CD14-positive monocyte (primary cell): ENCODE measurements around the gene CDKAL1. TPM values are rescaled to one million over a fixed set of nuclear protein-coding genes. Genes with fewer than 3 reads are reported as not detected.

Source experiments
- DNase-seq, 3 donors: peaks; one replicate each; pipeline ENCODE4 v3.0.0-alpha.2; 2011 to 2022
- H2AFZ ChIP-seq: 2 replicates; pipeline ENCODE4 v1.6.0; 2012; ENCODE audit warnings: mild to moderate bottlenecking, low read depth, low read length, inconsistent platforms; ENCODE audit not compliant: insufficient read depth, poor library complexity, severe bottlenecking
- H3K27ac ChIP-seq, 2 donors: 1 replicate in 1 of 2; 2 replicates in 1 of 2; pipeline ENCODE4 v1.5.1; 2012 to 2013; ENCODE audit warnings: low read length in 2 of 2, control low read depth in 1 of 2, inconsistent platforms in 1 of 2, low read depth in 1 of 2, mild to moderate bottlenecking in 1 of 2
- H3K27me3 ChIP-seq, 2 donors: one replicate each; pipeline versions ENCODE4 v1.6.0 to v1.6.1; 2011 to 2013; ENCODE audit warnings: low read length in 2 of 2; ENCODE audit not compliant: control insufficient read depth in 2 of 2, insufficient read depth in 2 of 2
- H3K36me3 ChIP-seq, 2 donors: replicated peaks in 1 of 2; 1 replicate in 1 of 2; 2 replicates in 1 of 2; pipeline versions ENCODE4 v1.5.1 to v1.6.1; 2012 to 2013; ENCODE audit warnings: low read length in 2 of 2, control low read depth in 1 of 2, inconsistent platforms in 1 of 2, mild to moderate bottlenecking in 1 of 2; ENCODE audit not compliant: insufficient read depth in 2 of 2, control insufficient read depth in 1 of 2
- H3K4me1 ChIP-seq, 2 donors: 1 replicate in 1 of 2; 2 replicates in 1 of 2; pipeline versions ENCODE4 v1.5.1 to v1.6.1; 2012 to 2013; ENCODE audit warnings: low read length in 2 of 2, control low read depth in 1 of 2, inconsistent platforms in 1 of 2, mild to moderate bottlenecking in 1 of 2, moderate library complexity in 1 of 2; ENCODE audit not compliant: insufficient read depth in 2 of 2, control insufficient read depth in 1 of 2
- H3K4me2 ChIP-seq: replicated peaks from 2 replicates; pipeline ENCODE3; 2012; ENCODE audit warnings: low read length, moderate library complexity, mild to moderate bottlenecking; ENCODE audit not compliant: poor library complexity, severe bottlenecking; ENCODE audit errors: extremely low read depth
- H3K4me3 ChIP-seq, 3 experiments: fragments of 200-600 bp in 1 of 3; sonication (generic) in 1 of 3; replicated peaks in 1 of 3; 1 replicate in 2 of 3; 2 replicates in 1 of 3; pipeline ENCODE4 v1.5.1; 2011 to 2013; ENCODE audit warnings: low read length in 3 of 3, mild to moderate bottlenecking in 3 of 3, control low read depth in 2 of 3, low read depth in 2 of 3, inconsistent platforms in 1 of 3, moderate library complexity in 1 of 3
- H3K79me2 ChIP-seq: 2 replicates; pipeline ENCODE4 v1.6.0; 2012; ENCODE audit warnings: mild to moderate bottlenecking, control low read depth, inconsistent platforms, low read length, moderate library complexity; ENCODE audit not compliant: insufficient read depth
- H3K9ac ChIP-seq: 2 replicates; pipeline ENCODE4 v1.6.0; 2017; ENCODE audit warnings: low read length, mild to moderate bottlenecking; ENCODE audit not compliant: insufficient read depth, poor library complexity, severe bottlenecking
- H3K9me3 ChIP-seq, 2 donors: replicated peaks in 1 of 2; 1 replicate in 1 of 2; 2 replicates in 1 of 2; pipeline versions ENCODE4 v1.5.1 to v1.6.1; 2012 to 2013; ENCODE audit warnings: low read length in 2 of 2, control low read depth in 1 of 2; ENCODE audit not compliant: control insufficient read depth in 1 of 2, insufficient read depth in 1 of 2
- H4K20me1 ChIP-seq: 2 replicates; pipeline ENCODE4 v1.6.0; 2012; ENCODE audit warnings: mild to moderate bottlenecking, low read length, control low read depth, moderate library complexity; ENCODE audit not compliant: insufficient read depth
- H3K27ac Mint-ChIP-seq, 7 donors: one replicate each; pipeline ENCODE4 v1.8.0; 2020; ENCODE audit warnings: mild to moderate bottlenecking in 7 of 7, mixed read lengths in 7 of 7, moderate library complexity in 6 of 7, inconsistent platforms in 2 of 7
- H3K27me3 Mint-ChIP-seq, 3 donors: one replicate each; pipeline ENCODE4 v1.8.0; 2021 to 2022; ENCODE audit warnings: low read depth in 3 of 3, mild to moderate bottlenecking in 3 of 3, mixed read lengths in 3 of 3, moderate library complexity in 3 of 3, inconsistent platforms in 1 of 3
- H3K36me3 Mint-ChIP-seq, 2 donors: one replicate each; pipeline ENCODE4 v1.8.0; 2020; ENCODE audit warnings: mixed read lengths in 2 of 2, inconsistent platforms in 1 of 2, mild to moderate bottlenecking in 1 of 2
- H3K4me1 Mint-ChIP-seq: one replicate; pipeline ENCODE4 v1.8.0; 2020; ENCODE audit warnings: mild to moderate bottlenecking, mixed read lengths
- H3K4me3 Mint-ChIP-seq, 2 donors: one replicate each; pipeline ENCODE4 v1.8.0; 2020; ENCODE audit warnings: mild to moderate bottlenecking in 2 of 2, mixed read lengths in 2 of 2, moderate library complexity in 1 of 2
- H3K9me3 Mint-ChIP-seq, 7 donors: one replicate each; pipeline ENCODE4 v1.8.0; 2020 to 2022; ENCODE audit warnings: mixed read lengths in 7 of 7, mild to moderate bottlenecking in 6 of 7, moderate library complexity in 6 of 7, inconsistent platforms in 2 of 7
- WGBS: methylation state at CpG from one replicate; pipeline ENCODE4 v1.1.5; 2013; ENCODE audit warnings: missing lambda C conversion rate; ENCODE audit not compliant: insufficient coverage; 5-methylcytosine and 5-hydroxymethylcytosine counted together
- intact Hi-C, 2 donors: fragments of 100-400 bp; cut with micrococcal nuclease; formaldehyde crosslinking; loops; one replicate each; pipeline versions ENCODE4 v1.15.0 to v1.15.1; 2023
- polyA plus RNA-seq, 3 donors: library from polyadenylated mRNA; depleted of rRNA in 1 of 3; unstranded in 2 of 3; stranded (reverse) in 1 of 3; fragments of 300-500 nt in 2 of 3; fragments of >200 nt in 1 of 3; fragmentation: Illumina TruSeq in 2 of 3; gene quantifications; 1 replicate in 2 of 3; 2 replicates in 1 of 3; pipeline ENCODE4 v1.2.3, GENCODE V29; 2012 to 2021
- TF ChIP-seq, protein P1 (sequence below): fragments of 200-600 bp; IDR thresholded peaks from one replicate; pipeline ENCODE4 v1.8.0; 2022; ENCODE audit warnings: antibody characterized with exemption, mild to moderate bottlenecking

Gene CDKAL1
- polyA plus RNA-seq, 3 donors, result 3.2 to 12.4 (median 8.3) TPM

DNA sequence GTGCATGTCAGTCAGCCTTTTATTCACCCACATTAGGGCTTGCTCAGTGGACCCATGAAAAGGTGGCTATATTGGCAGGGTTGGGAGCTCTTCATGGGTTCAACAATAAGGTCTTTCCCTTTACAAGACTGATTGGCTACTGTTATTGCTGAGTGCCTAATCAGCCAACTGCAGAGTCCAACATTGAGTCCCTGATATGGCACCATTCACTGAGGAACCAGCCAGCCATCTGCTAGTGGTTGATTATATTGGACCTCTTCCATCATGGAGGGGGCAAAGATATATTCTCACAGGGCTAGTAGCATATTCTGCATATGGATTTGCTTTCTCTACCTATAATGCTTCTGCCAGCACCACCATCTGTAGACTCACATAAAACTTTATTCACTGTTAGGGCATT is 69.9 kb downstream of the CDKAL1 start:
- Mint-ChIP-seq H3K36me3 (peaks cover 6 to 22% of the 10 kb centered on the region in 2 donors), H3K4me1 (no peaks in the 10 kb centered on the region), H3K4me3 (no peak overlapping the region), H3K27ac (no peak overlapping the region), H3K27me3 (peaks cover 0 to 1% (median 0%) of the 10 kb centered on the region in 3 donors), H3K9me3 (peaks cover 0 to 1% (median 0%) of the 10 kb centered on the region in 7 donors)
- Histone ChIP-seq H2AFZ (no peak overlapping the region), H3K36me3 (peaks cover 0 to 9% of the 10 kb centered on the region in 2 donors), H3K4me3 (no peak overlapping the region), H3K4me1 (no peaks in the 10 kb centered on the region), H3K9ac (no peak overlapping the region), H3K27ac (no peak overlapping the region), H4K20me1 (no peaks in the 10 kb centered on the region), H3K79me2 (no peaks in the 10 kb centered on the region), H3K27me3 (no peaks in the 10 kb centered on the region), H3K4me2 (no peak overlapping the region), H3K9me3 (no peaks in the 10 kb centered on the region)
- TF ChIP-seq, protein P1, sequence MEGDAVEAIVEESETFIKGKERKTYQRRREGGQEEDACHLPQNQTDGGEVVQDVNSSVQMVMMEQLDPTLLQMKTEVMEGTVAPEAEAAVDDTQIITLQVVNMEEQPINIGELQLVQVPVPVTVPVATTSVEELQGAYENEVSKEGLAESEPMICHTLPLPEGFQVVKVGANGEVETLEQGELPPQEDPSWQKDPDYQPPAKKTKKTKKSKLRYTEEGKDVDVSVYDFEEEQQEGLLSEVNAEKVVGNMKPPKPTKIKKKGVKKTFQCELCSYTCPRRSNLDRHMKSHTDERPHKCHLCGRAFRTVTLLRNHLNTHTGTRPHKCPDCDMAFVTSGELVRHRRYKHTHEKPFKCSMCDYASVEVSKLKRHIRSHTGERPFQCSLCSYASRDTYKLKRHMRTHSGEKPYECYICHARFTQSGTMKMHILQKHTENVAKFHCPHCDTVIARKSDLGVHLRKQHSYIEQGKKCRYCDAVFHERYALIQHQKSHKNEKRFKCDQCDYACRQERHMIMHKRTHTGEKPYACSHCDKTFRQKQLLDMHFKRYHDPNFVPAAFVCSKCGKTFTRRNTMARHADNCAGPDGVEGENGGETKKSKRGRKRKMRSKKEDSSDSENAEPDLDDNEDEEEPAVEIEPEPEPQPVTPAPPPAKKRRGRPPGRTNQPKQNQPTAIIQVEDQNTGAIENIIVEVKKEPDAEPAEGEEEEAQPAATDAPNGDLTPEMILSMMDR, result no peak
- intact Hi-C loops, result no loop called here
- DNase-seq, result no peak

DNA sequence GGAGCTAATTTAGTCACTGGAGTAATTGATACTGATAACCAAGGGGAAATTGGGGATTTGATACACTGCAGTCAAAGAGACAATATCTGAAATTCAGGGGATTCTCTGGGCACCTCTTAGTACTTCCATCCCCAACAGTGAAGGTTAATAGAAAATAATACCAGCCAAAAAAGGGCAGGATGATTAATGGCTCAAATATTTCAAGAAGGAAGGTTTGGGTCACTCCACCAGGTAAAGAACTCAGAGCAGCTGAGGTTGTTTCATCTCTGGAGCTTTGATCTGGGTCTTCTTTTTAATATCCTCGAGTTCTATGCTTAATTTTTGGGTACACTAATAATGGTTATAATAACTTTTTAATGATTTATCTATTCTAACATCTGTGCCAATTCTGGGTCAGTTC is 70.8 kb downstream of the CDKAL1 start:
- no peak overlapping the region for H2AFZ ChIP-seq
- intact Hi-C loops, result no loop called here
- Mint-ChIP-seq H3K36me3 (peaks cover 9 to 22% of the 10 kb centered on the region in 2 donors), H3K27ac (no peak overlapping the region), H3K4me1 (no peaks in the 10 kb centered on the region), H3K4me3 (no peak overlapping the region), H3K27me3 (peaks cover 0 to 1% (median 0%) of the 10 kb centered on the region in 3 donors), H3K9me3 (peaks cover 0 to 3% (median 2%) of the 10 kb centered on the region in 7 donors)
- H3K4me2 ChIP-seq, result no peak overlapping the region
- H3K4me1 ChIP-seq, result no peaks in the 10 kb centered on the region
- WGBS, result no CpG with 5 or more reads among the region's 1 CpG
- no peak for DNase-seq
- H3K9ac ChIP-seq, result no peak overlapping the region
- no peaks in the 10 kb centered on the region for H3K9me3 ChIP-seq
- no peaks in the 10 kb centered on the region for H3K79me2 ChIP-seq
- no peaks in the 10 kb centered on the region for H4K20me1 ChIP-seq
- H3K36me3 ChIP-seq, result peaks cover 0 to under 1% of the 10 kb centered on the region in 2 donors
- TF ChIP-seq, protein P1, result no peak
- no peak overlapping the region for H3K4me3 ChIP-seq
- H3K27ac ChIP-seq, result no peak overlapping the region
- no peaks in the 10 kb centered on the region for H3K27me3 ChIP-seq
